ENCODE data around the gene GPR142.

- TF ChIP-seq CTCF (IDR thresholded peaks at IDR 0.05) (no peak), POLR2A (IDR thresholded peaks at IDR 0.05) (no peak), POLR2AphosphoS5 (IDR thresholded peaks at IDR 0.05) (no peak)
Measured at GRCh38 chr17:74335529-74336062, 31.7 kb upstream of the GPR142 start.

Data from stomach (tissue), 4 donors.